Panc1 (cell line): ENCODE measurements around the gene LINC00632.

Source experiments
- POLR2AphosphoS5 ChIP-seq: IDR thresholded peaks from 2 replicates; pipeline ENCODE4 v1.6.1; 2012; ENCODE audit warnings: mild to moderate bottlenecking, low read depth, low read length, moderate library complexity
- SIN3A ChIP-seq: IDR thresholded peaks from 2 replicates; pipeline ENCODE4 v1.6.1; 2012; ENCODE audit warnings: low read depth, mild to moderate bottlenecking, low read length, moderate library complexity, borderline replicate concordance; ENCODE audit not compliant: insufficient read depth
- TF ChIP-seq, protein P1 (sequence below): fragments of 450-650 bp; IDR thresholded peaks from 2 replicates; pipeline ENCODE4 v1.5.1; 2017; ENCODE audit warnings: mild to moderate bottlenecking

DNA sequence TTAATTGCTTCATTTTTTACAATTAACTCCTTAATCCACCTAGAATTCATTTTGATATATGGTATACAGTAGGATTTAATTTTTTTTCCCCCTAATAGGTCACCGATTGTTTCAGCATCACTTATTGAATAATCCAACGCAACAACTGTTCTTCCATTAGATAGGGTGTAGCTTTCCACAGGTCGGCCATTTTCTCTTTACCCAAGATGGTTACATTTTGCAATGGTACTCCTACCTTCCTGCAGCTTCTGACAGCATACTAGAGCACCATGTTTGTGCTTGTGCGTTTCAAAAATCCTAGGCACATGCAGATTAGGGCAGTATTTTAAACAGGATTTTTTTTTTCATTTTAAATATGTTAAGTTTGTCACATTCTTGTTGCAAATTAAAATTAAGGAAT is 2.3 kb downstream of the LINC00632 start:
- TF ChIP-seq, protein P1, sequence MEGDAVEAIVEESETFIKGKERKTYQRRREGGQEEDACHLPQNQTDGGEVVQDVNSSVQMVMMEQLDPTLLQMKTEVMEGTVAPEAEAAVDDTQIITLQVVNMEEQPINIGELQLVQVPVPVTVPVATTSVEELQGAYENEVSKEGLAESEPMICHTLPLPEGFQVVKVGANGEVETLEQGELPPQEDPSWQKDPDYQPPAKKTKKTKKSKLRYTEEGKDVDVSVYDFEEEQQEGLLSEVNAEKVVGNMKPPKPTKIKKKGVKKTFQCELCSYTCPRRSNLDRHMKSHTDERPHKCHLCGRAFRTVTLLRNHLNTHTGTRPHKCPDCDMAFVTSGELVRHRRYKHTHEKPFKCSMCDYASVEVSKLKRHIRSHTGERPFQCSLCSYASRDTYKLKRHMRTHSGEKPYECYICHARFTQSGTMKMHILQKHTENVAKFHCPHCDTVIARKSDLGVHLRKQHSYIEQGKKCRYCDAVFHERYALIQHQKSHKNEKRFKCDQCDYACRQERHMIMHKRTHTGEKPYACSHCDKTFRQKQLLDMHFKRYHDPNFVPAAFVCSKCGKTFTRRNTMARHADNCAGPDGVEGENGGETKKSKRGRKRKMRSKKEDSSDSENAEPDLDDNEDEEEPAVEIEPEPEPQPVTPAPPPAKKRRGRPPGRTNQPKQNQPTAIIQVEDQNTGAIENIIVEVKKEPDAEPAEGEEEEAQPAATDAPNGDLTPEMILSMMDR: no peak
- TF ChIP-seq SIN3A: no peak
- TF ChIP-seq POLR2AphosphoS5: no peak
